ENCODE data around the gene MALT1. TPM values are rescaled to one million over a fixed set of nuclear protein-coding genes. Genes with fewer than 3 reads are reported as not detected.

Gene MALT1
- total RNA-seq, 1 experiment from 2014 or later: 24.0 TPM

GRCh38 chr18:58682429-58683069, 11.3 kb downstream of the MALT1 start:
- H3K4me1 ChIP-seq (replicated peaks): peaks cover 9% of the 10 kb centered on the region
- no peak overlapping the region for H3K27ac ChIP-seq
- peaks cover 26% of the 10 kb centered on the region for H3K36me3 ChIP-seq
- DNase-seq (ENCODE audit: low read depth in 1 of 2, low spot score in 2 of 2): peak; percentile 50 to 67
- no peaks in the 10 kb centered on the region for H3K27me3 ChIP-seq (replicated peaks)
- H3K9me3 ChIP-seq (replicated peaks): no peaks in the 10 kb centered on the region
- H3K4me3 ChIP-seq: no peak overlapping the region

- Histone ChIP-seq H3K4me1 (replicated peaks) (no peaks in the 10 kb centered on the region; the same call in none of the 2 replicates), H3K27ac (no peak overlapping the region), H3K9me3 (replicated peaks) (no peaks in the 10 kb centered on the region), H3K4me3 (no peak overlapping the region), H3K27me3 (replicated peaks) (no peaks in the 10 kb centered on the region), H3K36me3 (peaks cover 29% of the 10 kb centered on the region)
- DNase-seq (ENCODE audit: low read depth in 1 of 2, low spot score in 2 of 2): no peak
Observed at GRCh38 chr18:58687871-58688308, 16.6 kb downstream of the MALT1 start.

- no peak overlapping the region for H3K27ac ChIP-seq
- H3K27me3 ChIP-seq (replicated peaks): no peaks in the 10 kb centered on the region
- no peaks in the 10 kb centered on the region; the same call in 1 of the 2 replicates for H3K4me1 ChIP-seq (replicated peaks)
- DNase-seq (ENCODE audit: low read depth in 1 of 2, low spot score in 2 of 2): no peak
- H3K36me3 ChIP-seq: peaks cover 21% of the 10 kb centered on the region
- H3K4me3 ChIP-seq: no peak overlapping the region
- no peaks in the 10 kb centered on the region for H3K9me3 ChIP-seq (replicated peaks)
Observed at GRCh38 chr18:58690259-58690658, 19.0 kb downstream of the MALT1 start.

GRCh38 chr18:58691256-58691655, 20.0 kb downstream of the MALT1 start:
- Histone ChIP-seq H3K4me3 (no peak overlapping the region), H3K27ac (no peak overlapping the region), H3K4me1 (replicated peaks) (no peaks in the 10 kb centered on the region; the same call in 1 of the 2 replicates), H3K36me3 (peaks cover 19% of the 10 kb centered on the region), H3K9me3 (replicated peaks) (no peaks in the 10 kb centered on the region), H3K27me3 (replicated peaks) (no peaks in the 10 kb centered on the region)
- DNase-seq (ENCODE audit: low read depth in 1 of 2, low spot score in 2 of 2): no peak

- Histone ChIP-seq H3K27me3 (replicated peaks) (no peaks in the 10 kb centered on the region), H3K9me3 (replicated peaks) (no peaks in the 10 kb centered on the region), H3K4me1 (replicated peaks) (no peaks in the 10 kb centered on the region), H3K27ac (no peak overlapping the region), H3K36me3 (peaks cover 14% of the 10 kb centered on the region), H3K4me3 (no peak overlapping the region)
- DNase-seq (ENCODE audit: low read depth in 1 of 2, low spot score in 2 of 2): no peak
Observed at GRCh38 chr18:58692422-58693185, 21.3 kb downstream of the MALT1 start.

- H3K9me3 ChIP-seq (replicated peaks): no peaks in the 10 kb centered on the region
- no peaks in the 10 kb centered on the region for H3K27me3 ChIP-seq (replicated peaks)
- no peak for DNase-seq (ENCODE audit: low read depth in 1 of 2, low spot score in 2 of 2)
- no peak overlapping the region for H3K27ac ChIP-seq
- H3K36me3 ChIP-seq: peaks cover 16% of the 10 kb centered on the region
- H3K4me1 ChIP-seq (replicated peaks): no peaks in the 10 kb centered on the region
- H3K4me3 ChIP-seq: no peak overlapping the region
Observed at GRCh38 chr18:58694221-58694620, 23.0 kb downstream of the MALT1 start.

DNA sequence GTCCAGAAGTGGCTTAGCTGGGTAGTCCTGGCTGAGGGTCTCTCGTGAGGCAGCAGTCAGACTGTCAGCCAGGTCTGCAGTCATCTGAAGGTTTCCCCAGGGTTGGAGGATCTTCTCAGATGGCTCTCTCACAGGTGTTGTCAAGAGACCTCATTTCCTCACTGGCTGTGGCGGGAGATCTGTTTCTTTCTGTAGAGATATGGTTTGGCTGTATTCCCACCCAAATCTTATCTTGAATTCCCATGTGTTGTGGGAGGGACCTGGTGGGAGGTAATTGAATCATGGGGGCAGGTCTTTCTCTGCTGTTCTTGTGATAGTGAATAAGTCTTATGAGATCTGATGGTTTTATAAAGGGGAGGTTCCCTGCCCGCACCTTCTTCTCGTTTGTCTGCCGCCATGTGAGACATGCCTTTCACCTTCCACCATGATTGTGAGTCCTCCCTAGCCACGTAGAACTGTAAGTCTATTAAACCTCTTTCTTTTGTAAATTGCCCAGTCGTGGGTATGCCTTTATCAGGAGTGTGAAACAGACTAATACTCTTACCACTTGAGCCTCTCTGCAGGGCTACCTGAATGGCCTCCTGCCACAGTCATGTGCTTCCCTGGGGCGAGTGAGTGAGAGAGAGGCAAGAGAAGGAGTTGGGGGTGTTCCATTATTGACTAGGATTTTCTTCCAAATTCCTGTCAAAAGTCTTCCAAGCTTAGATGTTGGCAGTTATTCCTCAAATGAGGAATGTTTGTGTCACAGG, 23.6 kb downstream of the MALT1 start:
- Histone ChIP-seq H3K9me3 (replicated peaks) (no peaks in the 10 kb centered on the region), H3K27me3 (replicated peaks) (no peaks in the 10 kb centered on the region), H3K4me3 (no peak overlapping the region), H3K4me1 (replicated peaks) (no peaks in the 10 kb centered on the region), H3K27ac (no peak overlapping the region), H3K36me3 (peaks cover 9% of the 10 kb centered on the region; the same call in 1 of the 2 replicates)
- no peak for DNase-seq (ENCODE audit: low read depth in 1 of 2, low spot score in 2 of 2)

DNA sequence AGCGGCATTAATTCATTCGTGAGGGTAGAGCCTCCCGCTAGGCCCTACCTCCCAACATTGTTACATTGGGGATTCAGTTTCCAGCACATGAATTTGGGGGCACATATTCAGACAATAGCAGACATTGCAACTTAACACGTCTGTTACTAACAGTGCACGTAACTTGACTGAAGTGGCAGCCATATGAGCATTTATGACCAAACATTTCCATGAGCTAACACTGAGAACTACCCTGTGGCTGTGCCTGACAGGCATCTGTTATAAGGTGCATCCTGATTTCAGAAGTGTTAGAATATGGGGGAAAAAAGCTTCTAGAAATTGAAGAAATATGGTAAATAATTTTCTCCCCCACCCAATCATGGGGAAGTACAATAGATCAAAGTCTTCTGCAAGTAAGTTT, 24.5 kb downstream of the MALT1 start:
- Histone ChIP-seq H3K36me3 (0 out of 2 replicates have a peak, but pooled peaks cover 3% of the 10 kb centered on the region), H3K27ac (no peak overlapping the region), H3K27me3 (replicated peaks) (no peaks in the 10 kb centered on the region), H3K4me3 (no peak overlapping the region), H3K9me3 (replicated peaks) (no peaks in the 10 kb centered on the region), H3K4me1 (replicated peaks) (no peaks in the 10 kb centered on the region)
- DNase-seq (ENCODE audit: low read depth in 1 of 2, low spot score in 2 of 2): no peak

DNA sequence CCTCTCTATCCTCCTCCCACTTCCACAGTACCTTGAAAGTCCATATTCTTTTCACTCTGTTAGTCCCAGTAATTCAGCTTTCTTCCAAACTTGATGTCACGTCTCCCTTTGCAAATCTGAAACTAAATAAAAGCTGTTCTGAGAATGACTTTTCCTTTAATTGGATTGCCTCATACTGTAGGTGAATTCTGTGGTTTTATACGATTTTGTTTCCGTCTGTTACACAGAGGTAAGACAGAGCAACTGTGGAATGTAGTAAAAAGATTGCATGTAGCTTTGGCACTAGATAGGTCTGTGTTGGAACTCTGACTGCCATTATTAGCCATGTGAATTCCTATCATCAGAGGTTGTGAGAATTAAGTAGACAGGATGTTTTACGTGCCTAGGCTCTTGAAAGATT, 25.9 kb downstream of the MALT1 start:
- Histone ChIP-seq H3K36me3 (peaks cover 10% of the 10 kb centered on the region), H3K4me1 (replicated peaks) (no peaks in the 10 kb centered on the region), H3K9me3 (replicated peaks) (no peaks in the 10 kb centered on the region), H3K27me3 (replicated peaks) (no peaks in the 10 kb centered on the region), H3K4me3 (no peak overlapping the region), H3K27ac (no peak overlapping the region)
- no peak for DNase-seq (ENCODE audit: low read depth in 1 of 2, low spot score in 2 of 2)

DNA sequence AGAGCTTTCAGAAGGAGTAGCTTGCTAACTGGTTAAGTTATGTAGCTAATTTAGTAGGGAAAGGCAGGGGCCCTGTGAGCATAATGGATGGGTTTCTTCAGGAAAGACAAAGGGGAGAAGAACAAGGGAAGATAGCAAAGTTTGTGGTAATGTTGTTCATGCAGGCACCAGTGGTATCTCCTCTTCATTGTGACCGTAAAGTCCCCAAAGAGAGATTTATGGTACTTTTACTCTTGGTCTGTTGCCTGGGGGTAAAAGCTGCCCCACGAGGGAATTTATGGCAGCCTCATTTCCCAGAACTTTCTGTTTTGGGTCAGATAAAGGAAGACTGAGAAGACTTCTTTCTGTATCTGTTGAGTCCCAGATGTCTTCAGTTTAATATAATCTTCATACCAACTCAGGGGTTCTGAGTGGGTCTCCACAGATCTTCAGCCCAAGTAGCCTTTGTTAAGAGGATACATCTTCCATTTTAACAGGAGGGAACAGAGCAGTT, 27.5 kb downstream of the MALT1 start:
- Histone ChIP-seq H3K27me3 (replicated peaks) (no peaks in the 10 kb centered on the region), H3K4me3 (no peak overlapping the region), H3K36me3 (peaks cover 14% of the 10 kb centered on the region), H3K9me3 (replicated peaks) (no peaks in the 10 kb centered on the region), H3K27ac (no peak overlapping the region), H3K4me1 (replicated peaks) (no peaks in the 10 kb centered on the region)
- no peak for DNase-seq (ENCODE audit: low read depth in 1 of 2, low spot score in 2 of 2)

DNA sequence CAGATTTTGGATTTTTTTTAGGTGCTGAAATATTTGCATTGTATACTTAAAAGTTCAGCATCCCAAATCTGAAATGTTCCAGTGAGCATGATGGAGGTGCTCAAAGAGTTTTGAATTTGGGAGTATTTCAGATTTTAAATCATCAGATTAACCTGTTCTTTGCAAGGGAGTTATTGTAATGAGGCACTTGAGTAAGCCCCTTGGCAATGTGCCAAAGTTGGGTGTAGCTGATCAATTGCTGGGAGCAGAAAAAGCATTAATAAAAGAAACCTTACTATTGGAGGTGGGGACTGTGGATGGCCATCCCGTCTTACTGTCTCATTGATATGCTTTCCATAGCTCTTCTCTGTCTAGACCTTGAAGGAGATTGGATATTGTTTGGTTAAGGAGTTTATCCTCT, 28.3 kb downstream of the MALT1 start:
- H3K9me3 ChIP-seq (replicated peaks): no peaks in the 10 kb centered on the region
- no peak overlapping the region for H3K27ac ChIP-seq
- H3K36me3 ChIP-seq: peaks cover 14% of the 10 kb centered on the region
- no peak overlapping the region for H3K4me3 ChIP-seq
- no peak for DNase-seq (ENCODE audit: low read depth in 1 of 2, low spot score in 2 of 2)
- H3K4me1 ChIP-seq (replicated peaks): no peaks in the 10 kb centered on the region
- H3K27me3 ChIP-seq (replicated peaks): no peaks in the 10 kb centered on the region

DNA sequence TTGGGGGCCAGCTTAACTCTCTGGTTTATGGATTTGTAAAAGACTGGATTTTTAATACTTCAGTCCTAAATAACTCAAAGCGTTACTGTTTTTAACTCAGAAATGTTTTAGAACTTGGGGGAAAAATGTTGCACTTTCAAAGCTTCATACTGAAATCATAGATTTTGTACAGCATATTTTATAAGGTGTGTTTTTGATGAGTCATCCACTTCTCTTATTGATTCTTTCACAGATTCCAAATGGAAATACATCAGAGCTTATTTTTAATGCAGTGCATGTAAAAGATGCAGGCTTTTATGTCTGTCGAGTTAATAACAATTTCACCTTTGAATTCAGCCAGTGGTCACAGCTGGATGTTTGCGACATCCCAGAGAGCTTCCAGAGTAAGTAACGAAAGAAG, 28.9 kb downstream of the MALT1 start:
- no peak overlapping the region for H3K27ac ChIP-seq
- H3K4me3 ChIP-seq: no peak overlapping the region
- peaks cover 14% of the 10 kb centered on the region for H3K36me3 ChIP-seq
- H3K4me1 ChIP-seq (replicated peaks): no peaks in the 10 kb centered on the region
- DNase-seq (ENCODE audit: low read depth in 1 of 2, low spot score in 2 of 2): no peak
- H3K27me3 ChIP-seq (replicated peaks): no peaks in the 10 kb centered on the region
- no peaks in the 10 kb centered on the region for H3K9me3 ChIP-seq (replicated peaks)

GRCh38 chr18:58712930-58713329, 41.7 kb downstream of the MALT1 start:
- Histone ChIP-seq H3K27ac (no peak overlapping the region), H3K27me3 (replicated peaks) (no peaks in the 10 kb centered on the region), H3K4me1 (replicated peaks) (peaks cover 9% of the 10 kb centered on the region), H3K36me3 (peaks cover 7% of the 10 kb centered on the region), H3K4me3 (no peak overlapping the region), H3K9me3 (replicated peaks) (no peaks in the 10 kb centered on the region)
- DNase-seq (ENCODE audit: low read depth in 1 of 2, low spot score in 2 of 2): no peak

- no peak overlapping the region for H3K4me3 ChIP-seq
- H3K9me3 ChIP-seq (replicated peaks): no peaks in the 10 kb centered on the region
- H3K4me1 ChIP-seq (replicated peaks): peaks cover 9% of the 10 kb centered on the region
- no peak for DNase-seq (ENCODE audit: low read depth in 1 of 2, low spot score in 2 of 2)
- peaks cover 7% of the 10 kb centered on the region for H3K36me3 ChIP-seq
- no peak overlapping the region for H3K27ac ChIP-seq
- no peaks in the 10 kb centered on the region for H3K27me3 ChIP-seq (replicated peaks)
Observed at GRCh38 chr18:58714259-58714658, 43.0 kb downstream of the MALT1 start.
